ENCODE results near the gene RARS2.
"Not testable (repeated sequence)": the region's sequence is repeated elsewhere in the genome, so short reads cannot be mapped to it uniquely, and the experiment has no call there.

RARS2 gene

GRCh38 chr6:87494761-87495422, 94.9 kb downstream of the RARS2 start:
- no peak for DNase-seq

- DNase-seq = not testable (repeated sequence)
Measured at GRCh38 chr6:87489326-87489725, 100.5 kb downstream of the RARS2 start.

- no peak for DNase-seq
Measured at GRCh38 chr6:87487555-87487954, 102.2 kb downstream of the RARS2 start.

GRCh38 chr6:87484491-87484890, 105.3 kb downstream of the RARS2 start:
- DNase-seq = no peak

GRCh38 chr6:87483929-87484328, 105.9 kb downstream of the RARS2 start:
- DNase-seq = peak in 1 of 2 experiments; percentile 13

- no peak for DNase-seq
Measured at GRCh38 chr6:87482366-87482765, 107.4 kb downstream of the RARS2 start.

- no peak for DNase-seq
Measured at GRCh38 chr6:87481931-87482330, 107.9 kb downstream of the RARS2 start.

GRCh38 chr6:87473419-87473903, 116.3 kb downstream of the RARS2 start:
- peak in 1 of 2 experiments; percentile 7 for DNase-seq

- peak; percentile 86 to 87 for DNase-seq
Measured at GRCh38 chr6:87472525-87473418, 117.0 kb downstream of the RARS2 start, which contains the start of gene SLC35A1. Gene SLC35A1, plus strand, starts transcription at chr6:87472974. Its CDS starts 30 bp downstream, at chr6:87473004.

- no peak for DNase-seq
Measured at GRCh38 chr6:87465051-87465450, 124.7 kb downstream of the RARS2 start.

Data from activated CD4-positive, alpha-beta T cell treated with anti-CD3 and anti-CD28 coated beads, Interleukin-2, amount 50 U/mL, for 48 hours (primary cell).